ENCODE measurements around the gene SHANK1.
"Not testable (repeated sequence)": the region's sequence is repeated elsewhere in the genome, so short reads cannot be mapped to it uniquely, and the experiment has no call there.

The SHANK1 gene

GRCh38 chr19:50719566-50719965 lies at the start of gene SHANK1:
TSS of gene SHANK1 (minus strand) at chr19:50719802. CDS start at chr19:50716919, 2,883 bp downstream.
- no peaks in the 10 kb centered on the region for H3K9me3 Mint-ChIP-seq

DNA sequence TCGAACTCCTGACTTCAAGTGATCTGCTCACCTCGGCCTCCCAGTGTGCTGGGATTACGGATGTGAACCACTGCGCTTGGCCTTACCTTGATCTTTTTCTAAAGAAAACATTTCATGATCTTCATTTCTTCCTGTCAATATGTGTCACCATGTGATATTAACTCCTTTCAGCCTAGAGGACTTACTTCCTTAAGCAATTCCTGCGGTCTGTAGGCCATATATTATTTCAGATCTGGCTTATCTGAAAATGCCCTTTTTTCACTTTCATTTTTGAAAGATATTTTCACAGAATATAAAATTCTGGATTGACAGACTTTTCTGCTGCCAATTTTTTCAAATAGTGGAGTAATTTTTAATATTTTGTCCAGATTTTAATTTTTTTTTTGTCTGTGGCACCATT lies 48.7 kb upstream of the SHANK1 start:
- H3K36me3 Mint-ChIP-seq (ENCODE audit: low read depth): no peaks in the 10 kb centered on the region
- H3K4me1 Mint-ChIP-seq (ENCODE audit: low read depth): no peaks in the 10 kb centered on the region
- no peaks in the 10 kb centered on the region for H3K9me3 Mint-ChIP-seq
- H3K4me3 Mint-ChIP-seq: no peak overlapping the region
- H3K27ac Mint-ChIP-seq: no peak overlapping the region
- H3K27me3 Mint-ChIP-seq (ENCODE audit: low read depth): no peaks in the 10 kb centered on the region

More at GRCh38 chr19:50719566-50719965, at the start of gene SHANK1:
- Mint-ChIP-seq H3K4me1 (ENCODE audit: low read depth) (peaks cover 8% of the 10 kb centered on the region), H3K4me3 (no peak within 1 kb of the TSS), H3K36me3 (ENCODE audit: low read depth) (no peaks in the 10 kb centered on the region), H3K27ac (no peak within 1 kb of the TSS), H3K27me3 (ENCODE audit: low read depth) (peaks cover 76% of the 10 kb centered on the region)

DNA sequence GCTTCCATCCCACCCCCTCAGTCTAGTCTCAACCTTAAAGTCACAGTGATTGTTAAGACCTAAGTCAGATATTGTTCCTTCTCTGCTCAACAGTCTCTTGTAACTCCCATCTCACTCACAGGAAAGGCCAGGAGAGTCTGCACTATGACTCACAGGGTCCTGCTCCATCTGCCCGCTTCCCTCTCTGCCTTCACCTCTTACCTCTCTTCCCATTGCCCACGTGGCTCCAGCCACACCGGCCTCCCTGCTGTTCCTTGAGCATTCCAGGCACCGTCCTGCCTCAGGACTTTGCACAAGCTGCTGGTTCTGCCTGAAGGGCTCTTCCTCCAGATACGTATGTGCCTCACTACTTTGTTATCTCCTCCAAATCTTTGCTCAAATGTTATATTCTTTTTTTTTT lies 47.7 kb upstream of the SHANK1 start:
- not testable (repeated sequence) for H3K4me1 Mint-ChIP-seq (ENCODE audit: low read depth); H3K27ac Mint-ChIP-seq; H3K9me3 Mint-ChIP-seq; H3K27me3 Mint-ChIP-seq (ENCODE audit: low read depth); H3K36me3 Mint-ChIP-seq (ENCODE audit: low read depth); H3K4me3 Mint-ChIP-seq

DNA sequence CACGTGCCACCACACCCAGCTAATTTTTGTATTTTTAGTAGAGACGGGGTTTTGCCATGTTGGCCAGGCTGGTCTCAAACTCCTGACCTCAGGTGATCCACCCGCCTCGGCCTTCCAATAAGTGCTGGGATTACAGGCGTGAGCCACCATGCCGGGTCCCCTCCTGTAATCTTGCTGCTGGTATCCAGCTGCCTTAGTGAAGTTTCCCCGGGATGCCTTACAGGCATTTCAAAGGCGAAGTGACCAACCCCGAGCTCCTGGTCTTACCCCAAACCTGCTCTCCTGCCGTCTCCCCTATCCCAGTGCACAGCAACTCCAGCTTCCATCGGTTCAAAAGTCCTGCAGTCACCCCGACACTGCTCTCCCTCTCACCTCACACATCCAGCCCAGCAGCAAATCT lies 47.1 kb upstream of the SHANK1 start:
- H3K27ac Mint-ChIP-seq; H3K27me3 Mint-ChIP-seq (ENCODE audit: low read depth); H3K4me3 Mint-ChIP-seq; H3K36me3 Mint-ChIP-seq (ENCODE audit: low read depth); H3K4me1 Mint-ChIP-seq (ENCODE audit: low read depth); H3K9me3 Mint-ChIP-seq: not testable (repeated sequence)

DNA sequence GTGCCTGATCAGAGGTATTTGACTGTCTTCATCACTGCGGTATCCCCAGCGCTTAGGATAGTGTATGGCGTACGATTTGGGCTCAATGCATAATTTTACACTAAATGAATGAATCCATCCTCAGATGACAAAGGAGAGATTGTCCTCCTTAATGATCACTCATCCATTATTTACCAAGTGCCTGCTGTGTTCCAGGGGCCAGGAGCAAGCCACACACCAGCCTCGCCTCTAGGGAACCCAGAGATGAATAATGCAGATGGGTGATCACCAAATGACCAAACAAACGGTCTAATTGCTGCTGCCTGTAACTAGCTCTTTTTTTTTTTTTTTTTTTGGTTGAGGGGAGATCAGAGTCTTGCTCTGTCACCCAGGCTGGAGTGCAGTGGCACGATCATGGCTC lies 44.8 kb upstream of the SHANK1 start:
- H3K4me1 Mint-ChIP-seq (ENCODE audit: low read depth): no peaks in the 10 kb centered on the region
- H3K9me3 Mint-ChIP-seq: no peaks in the 10 kb centered on the region
- H3K4me3 Mint-ChIP-seq: no peak overlapping the region
- no peaks in the 10 kb centered on the region for H3K27me3 Mint-ChIP-seq (ENCODE audit: low read depth)
- no peaks in the 10 kb centered on the region for H3K36me3 Mint-ChIP-seq (ENCODE audit: low read depth)
- no peak overlapping the region for H3K27ac Mint-ChIP-seq

- not testable (repeated sequence) for H3K27ac Mint-ChIP-seq; H3K36me3 Mint-ChIP-seq (ENCODE audit: low read depth); H3K27me3 Mint-ChIP-seq (ENCODE audit: low read depth); H3K4me3 Mint-ChIP-seq; H3K4me1 Mint-ChIP-seq (ENCODE audit: low read depth); H3K9me3 Mint-ChIP-seq
Observed at GRCh38 chr19:50763521-50763920, 43.9 kb upstream of the SHANK1 start.

DNA sequence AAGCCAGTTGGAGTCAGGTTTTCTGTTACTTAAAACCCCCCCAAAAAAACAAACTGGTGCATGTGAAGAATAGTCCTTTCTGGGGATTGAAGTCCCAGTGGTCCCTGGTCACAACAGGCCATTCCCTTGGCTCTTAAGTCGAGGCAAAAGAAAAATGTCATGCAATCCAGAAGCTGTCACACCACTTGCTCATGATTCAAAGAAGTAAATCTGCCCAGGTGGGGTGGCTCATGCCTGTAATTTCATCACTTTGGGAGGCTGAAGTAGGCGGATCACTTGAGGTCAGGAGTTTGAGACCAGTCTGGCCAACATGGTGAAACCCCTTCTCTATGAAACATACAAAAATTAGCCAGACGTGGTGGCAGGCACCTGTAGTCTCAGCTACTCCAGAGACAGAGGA lies 41.9 kb upstream of the SHANK1 start:
- not testable (repeated sequence) for H3K27me3 Mint-ChIP-seq (ENCODE audit: low read depth); H3K4me1 Mint-ChIP-seq (ENCODE audit: low read depth); H3K27ac Mint-ChIP-seq; H3K36me3 Mint-ChIP-seq (ENCODE audit: low read depth); H3K9me3 Mint-ChIP-seq; H3K4me3 Mint-ChIP-seq

DNA sequence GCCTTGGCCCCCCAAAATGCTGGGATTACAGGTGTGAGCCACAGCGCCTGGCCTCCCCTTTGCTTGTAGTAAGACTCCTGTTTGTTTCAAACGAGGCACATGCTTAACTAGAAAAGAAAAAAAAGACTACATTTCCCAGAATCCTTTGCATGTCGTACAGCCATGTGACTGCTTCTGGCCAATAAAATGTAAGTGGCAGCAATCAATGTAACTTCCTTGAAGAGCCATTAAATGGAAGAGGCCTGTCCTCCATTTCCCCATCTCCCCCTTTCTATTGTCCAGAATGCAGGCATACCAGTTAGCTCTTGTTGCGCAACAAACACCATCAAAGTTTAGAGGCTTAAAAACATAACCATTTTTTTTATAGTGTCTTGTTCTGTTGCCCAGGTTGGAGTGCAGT lies 40.3 kb upstream of the SHANK1 start:
- Mint-ChIP-seq H3K9me3 (no peaks in the 10 kb centered on the region), H3K27me3 (ENCODE audit: low read depth) (no peaks in the 10 kb centered on the region), H3K27ac (no peak overlapping the region), H3K4me1 (ENCODE audit: low read depth) (no peaks in the 10 kb centered on the region), H3K4me3 (no peak overlapping the region), H3K36me3 (ENCODE audit: low read depth) (no peaks in the 10 kb centered on the region)

DNA sequence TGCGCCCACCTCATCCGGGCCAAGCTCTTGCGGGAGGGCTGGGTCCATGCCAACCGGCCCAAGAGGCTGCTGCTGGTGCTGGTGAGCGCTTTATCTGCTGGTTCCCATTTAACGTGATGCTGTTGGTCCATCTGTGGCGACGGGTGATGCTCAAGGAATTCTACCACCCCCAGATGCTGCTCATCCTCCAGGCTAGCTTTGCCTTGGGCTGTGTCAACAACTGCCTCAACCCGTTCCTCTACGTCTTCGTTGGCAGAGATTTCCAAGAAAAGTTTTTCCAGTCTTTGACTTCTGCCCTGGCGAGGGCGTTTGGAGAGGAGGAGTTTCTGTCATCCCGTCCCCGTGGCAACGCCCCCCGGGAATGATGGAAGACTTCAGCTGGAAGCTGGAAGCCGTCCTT lies 39.5 kb upstream of the SHANK1 start:
- not testable (repeated sequence) for H3K4me1 Mint-ChIP-seq (ENCODE audit: low read depth); H3K27ac Mint-ChIP-seq

GRCh38 chr19:50757624-50758023 lies 38.0 kb upstream of the SHANK1 start:
- H3K4me1 Mint-ChIP-seq (ENCODE audit: low read depth); H3K4me3 Mint-ChIP-seq; H3K36me3 Mint-ChIP-seq (ENCODE audit: low read depth); H3K9me3 Mint-ChIP-seq; H3K27ac Mint-ChIP-seq; H3K27me3 Mint-ChIP-seq (ENCODE audit: low read depth): not testable (repeated sequence)

More for the DNA sequence above, 39.5 kb upstream of the SHANK1 start:
- H3K27me3 Mint-ChIP-seq (ENCODE audit: low read depth); H3K4me3 Mint-ChIP-seq; H3K9me3 Mint-ChIP-seq; H3K36me3 Mint-ChIP-seq (ENCODE audit: low read depth): not testable (repeated sequence)

DNA sequence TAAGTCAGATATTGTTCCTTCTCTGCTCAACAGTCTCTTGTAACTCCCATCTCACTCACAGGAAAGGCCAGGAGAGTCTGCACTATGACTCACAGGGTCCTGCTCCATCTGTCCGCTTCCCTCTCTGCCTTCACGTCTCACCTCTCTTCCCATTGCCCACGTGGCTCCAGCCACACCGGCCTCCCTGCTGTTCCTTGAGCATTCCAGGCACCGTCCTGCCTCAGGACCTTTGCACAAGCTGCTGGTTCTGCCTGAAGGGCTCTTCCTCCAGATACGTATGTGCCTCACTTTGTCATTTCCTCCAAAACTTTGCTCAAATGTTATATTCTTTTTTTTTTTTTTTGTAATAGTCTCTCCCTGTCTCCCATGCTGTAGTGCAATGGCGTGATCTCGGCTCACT lies 36.6 kb upstream of the SHANK1 start:
- H3K4me3 Mint-ChIP-seq; H3K9me3 Mint-ChIP-seq; H3K4me1 Mint-ChIP-seq (ENCODE audit: low read depth); H3K27ac Mint-ChIP-seq; H3K36me3 Mint-ChIP-seq (ENCODE audit: low read depth); H3K27me3 Mint-ChIP-seq (ENCODE audit: low read depth): not testable (repeated sequence)

DNA sequence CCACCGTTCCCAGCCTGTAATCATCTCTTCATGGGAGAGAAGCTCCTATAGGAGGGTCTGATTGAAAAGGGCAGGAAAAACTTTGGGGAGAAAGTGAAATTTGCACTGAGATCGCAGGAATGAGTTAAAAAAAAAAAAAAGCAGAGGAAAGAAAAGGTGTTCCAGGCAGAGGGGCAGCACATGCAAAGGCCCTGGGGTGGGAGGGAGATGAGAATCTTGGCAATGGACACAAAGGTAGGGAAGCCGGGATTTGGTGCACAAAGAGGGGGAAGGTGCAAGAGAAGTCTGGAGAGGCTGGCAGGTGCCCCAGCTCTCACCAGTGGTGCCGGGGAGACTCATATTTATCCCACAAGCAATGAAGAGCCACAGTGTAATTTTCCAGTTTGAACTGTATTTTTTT lies 34.3 kb upstream of the SHANK1 start:
- no peak overlapping the region for H3K27ac Mint-ChIP-seq
- H3K4me3 Mint-ChIP-seq: no peak overlapping the region
- H3K4me1 Mint-ChIP-seq (ENCODE audit: low read depth): no peaks in the 10 kb centered on the region
- H3K27me3 Mint-ChIP-seq (ENCODE audit: low read depth): peaks cover 3% of the 10 kb centered on the region
- no peaks in the 10 kb centered on the region for H3K36me3 Mint-ChIP-seq (ENCODE audit: low read depth)
- H3K9me3 Mint-ChIP-seq: no peaks in the 10 kb centered on the region

GRCh38 chr19:50750010-50750409 lies 30.4 kb upstream of the SHANK1 start:
- Mint-ChIP-seq H3K36me3 (ENCODE audit: low read depth) (no peaks in the 10 kb centered on the region), H3K27ac (no peak overlapping the region), H3K4me3 (no peak overlapping the region), H3K27me3 (ENCODE audit: low read depth) (peaks cover 3% of the 10 kb centered on the region), H3K9me3 (no peaks in the 10 kb centered on the region), H3K4me1 (ENCODE audit: low read depth) (no peaks in the 10 kb centered on the region)

GRCh38 chr19:50749490-50749889 lies 29.9 kb upstream of the SHANK1 start:
- Mint-ChIP-seq H3K4me1 (ENCODE audit: low read depth) (no peaks in the 10 kb centered on the region), H3K27ac (no peak overlapping the region), H3K27me3 (ENCODE audit: low read depth) (peaks cover 3% of the 10 kb centered on the region), H3K9me3 (no peaks in the 10 kb centered on the region), H3K4me3 (no peak overlapping the region), H3K36me3 (ENCODE audit: low read depth) (no peaks in the 10 kb centered on the region)

DNA sequence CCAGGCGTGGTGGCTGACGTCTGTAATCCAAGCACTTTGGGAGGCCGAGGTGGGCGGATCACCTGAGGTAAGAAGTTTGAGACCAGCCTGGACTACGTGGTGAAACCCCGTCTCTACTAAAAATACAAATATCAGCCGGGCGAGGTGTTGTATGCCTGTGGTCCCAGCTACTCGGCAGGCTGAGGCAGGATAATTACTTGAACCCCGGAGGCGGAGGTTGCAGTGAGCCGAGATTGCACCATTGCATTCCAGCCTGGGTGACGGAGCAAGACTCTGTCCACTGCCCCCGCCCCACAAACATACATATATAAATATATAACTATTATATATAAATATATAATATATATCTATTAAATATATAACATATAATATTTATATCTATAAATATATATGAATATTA lies 27.5 kb upstream of the SHANK1 start:
- not testable (repeated sequence) for H3K36me3 Mint-ChIP-seq (ENCODE audit: low read depth); H3K4me3 Mint-ChIP-seq; H3K9me3 Mint-ChIP-seq; H3K27me3 Mint-ChIP-seq (ENCODE audit: low read depth); H3K27ac Mint-ChIP-seq; H3K4me1 Mint-ChIP-seq (ENCODE audit: low read depth)

DNA sequence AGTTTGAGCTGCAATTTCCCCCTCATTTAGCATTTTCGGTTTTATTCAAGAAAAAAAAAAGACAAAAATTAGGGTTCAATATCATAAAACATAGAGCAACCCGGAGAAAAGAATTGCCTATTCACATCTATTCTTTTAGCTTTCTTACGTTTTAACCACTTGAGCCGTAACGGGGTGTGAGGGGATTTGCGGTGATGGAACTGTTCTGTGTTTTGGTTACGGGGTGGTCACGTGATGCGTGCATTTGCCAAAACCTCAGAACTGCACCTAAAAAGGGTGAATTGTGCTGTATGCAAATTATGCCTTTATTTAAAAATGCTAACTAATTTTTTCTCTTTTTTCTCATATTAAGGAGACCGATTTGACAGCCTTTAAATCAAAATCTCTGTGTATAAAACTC lies 25.6 kb upstream of the SHANK1 start:
- Mint-ChIP-seq H3K27ac (no peak overlapping the region), H3K4me1 (ENCODE audit: low read depth) (no peaks in the 10 kb centered on the region), H3K4me3 (no peak overlapping the region), H3K27me3 (ENCODE audit: low read depth) (no peaks in the 10 kb centered on the region), H3K9me3 (no peaks in the 10 kb centered on the region), H3K36me3 (ENCODE audit: low read depth) (no peaks in the 10 kb centered on the region)
